HFFc6 (cell line): ENCODE measurements around the gene DGCR6. TPM values are rescaled to one million over a fixed set of nuclear protein-coding genes. Genes with fewer than 3 reads are reported as not detected.

Experiments used
- DNase-seq: peaks from one replicate; pipeline ENCODE4 v3.0.0-alpha.2; 2018
- H3K27ac Mint-ChIP-seq: 2 replicates; pipeline ENCODE4 v1.8.0; 2020; ENCODE audit warnings: mild to moderate bottlenecking, mixed read lengths
- H3K27me3 Mint-ChIP-seq: 2 replicates; pipeline ENCODE4 v1.8.0; 2021; ENCODE audit warnings: mild to moderate bottlenecking, moderate library complexity, mixed read lengths; ENCODE audit not compliant: insufficient read depth
- H3K36me3 Mint-ChIP-seq: 2 replicates; pipeline ENCODE4 v1.8.0; 2021; ENCODE audit warnings: low read depth, mixed read lengths
- H3K4me1 Mint-ChIP-seq: 2 replicates; pipeline ENCODE4 v1.8.0; 2020; ENCODE audit warnings: low read depth, mixed read lengths
- H3K4me3 Mint-ChIP-seq: 2 replicates; pipeline ENCODE4 v1.8.0; 2020; ENCODE audit warnings: mild to moderate bottlenecking, moderate library complexity, mixed read lengths
- H3K9me3 Mint-ChIP-seq: 2 replicates; pipeline ENCODE4 v1.8.0; 2020; ENCODE audit warnings: mild to moderate bottlenecking, mixed read lengths
- CTCF ChIP-seq: fragments of 200-600 bp; sonication (generic); IDR thresholded peaks from 2 replicates; pipeline ENCODE4 v1.5.0; 2021; ENCODE audit warnings: antibody characterized with exemption, mild to moderate bottlenecking
- total RNA-seq, 6 experiments: library from RNA; stranded (reverse); fragmentation: NEBNext Ultra II Directional; extraction: Animal tissue kit (Norgen Biotek cat#: 25700); gene quantifications; 2 replicates in 1 of 6; 3 replicates in 5 of 6; pipeline ENCODE4 v1.2.3, GENCODE V29; 2021

The DGCR6 gene
- total RNA-seq, 6 experiments from 2014 or later = 0.35 to 1.7 (median 0.75) TPM

DNA sequence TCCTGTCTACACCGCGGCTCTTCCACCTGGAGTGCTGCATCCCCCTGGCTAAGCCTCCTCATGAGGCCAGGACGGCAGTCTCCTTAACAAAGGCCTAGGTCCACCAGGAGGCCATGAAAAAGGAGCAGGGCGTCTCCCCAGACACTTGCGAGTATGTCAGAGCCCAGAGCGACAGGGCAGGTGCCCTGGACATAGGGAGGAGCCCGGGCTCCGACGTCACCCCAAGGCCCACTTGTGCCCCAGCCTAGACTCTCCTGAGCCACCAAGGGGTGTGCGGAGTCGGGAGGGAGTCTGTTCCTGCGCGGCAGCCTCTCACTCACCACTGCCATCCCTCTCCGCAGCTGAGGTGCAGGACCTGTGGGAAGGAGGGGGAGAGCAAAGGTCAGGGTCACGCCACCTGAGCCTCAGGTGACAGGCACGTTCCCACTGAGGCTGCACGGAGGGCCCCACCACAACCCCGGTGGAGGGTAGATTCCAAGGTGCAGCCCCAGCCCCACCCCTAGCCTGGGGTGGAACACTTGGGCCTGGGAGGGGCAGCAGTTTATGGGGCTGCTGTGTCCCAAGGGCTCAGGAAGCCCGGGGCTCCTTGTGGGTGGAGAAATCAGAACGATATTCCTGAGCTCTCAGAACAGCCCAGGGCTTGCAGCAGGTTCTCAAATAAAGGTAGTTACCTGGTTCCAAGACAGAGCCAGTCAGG, 19.4 kb downstream of the DGCR6 start:
- no peak overlapping the region for H3K27ac Mint-ChIP-seq
- H3K4me1 Mint-ChIP-seq = no peaks in the 10 kb centered on the region
- no peaks in the 10 kb centered on the region for H3K36me3 Mint-ChIP-seq
- no peaks in the 10 kb centered on the region for H3K27me3 Mint-ChIP-seq
- H3K4me3 Mint-ChIP-seq = no peak overlapping the region
- DNase-seq = no peak
- H3K9me3 Mint-ChIP-seq = no peaks in the 10 kb centered on the region
- TF ChIP-seq CTCF = no peak

GRCh38 chr22:18927020-18927419, 20.9 kb downstream of the DGCR6 start:
- no peak overlapping the region for H3K27ac Mint-ChIP-seq
- no peak overlapping the region for H3K4me3 Mint-ChIP-seq
- no peak for TF ChIP-seq CTCF
- H3K4me1 Mint-ChIP-seq = no peaks in the 10 kb centered on the region
- no peaks in the 10 kb centered on the region for H3K9me3 Mint-ChIP-seq
- H3K27me3 Mint-ChIP-seq = no peaks in the 10 kb centered on the region
- DNase-seq = no peak
- no peaks in the 10 kb centered on the region for H3K36me3 Mint-ChIP-seq

DNA sequence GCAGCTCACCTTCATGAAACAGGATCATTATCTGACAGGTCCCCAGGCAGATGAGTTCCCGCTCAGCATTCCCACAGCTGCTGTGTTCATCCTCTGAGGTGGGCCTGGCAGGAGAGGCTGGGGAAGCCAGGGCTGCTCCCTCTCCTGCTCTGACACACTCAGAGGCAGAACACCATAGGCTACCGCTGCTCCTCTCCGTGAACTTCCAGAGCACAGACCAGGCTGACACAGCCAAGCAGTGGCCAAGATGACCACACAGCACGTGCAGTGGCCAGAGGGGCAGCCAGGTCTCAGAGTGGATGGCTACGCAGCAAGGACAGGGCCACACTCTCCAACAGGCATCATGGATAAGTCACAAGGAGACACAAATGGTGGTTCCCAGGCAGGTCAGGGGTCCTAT, 21.5 kb downstream of the DGCR6 start:
- no peak for TF ChIP-seq CTCF
- Mint-ChIP-seq H3K27ac (no peak overlapping the region), H3K9me3 (no peaks in the 10 kb centered on the region), H3K27me3 (no peaks in the 10 kb centered on the region), H3K4me3 (no peak overlapping the region), H3K36me3 (no peaks in the 10 kb centered on the region), H3K4me1 (no peaks in the 10 kb centered on the region)
- no peak for DNase-seq

DNA sequence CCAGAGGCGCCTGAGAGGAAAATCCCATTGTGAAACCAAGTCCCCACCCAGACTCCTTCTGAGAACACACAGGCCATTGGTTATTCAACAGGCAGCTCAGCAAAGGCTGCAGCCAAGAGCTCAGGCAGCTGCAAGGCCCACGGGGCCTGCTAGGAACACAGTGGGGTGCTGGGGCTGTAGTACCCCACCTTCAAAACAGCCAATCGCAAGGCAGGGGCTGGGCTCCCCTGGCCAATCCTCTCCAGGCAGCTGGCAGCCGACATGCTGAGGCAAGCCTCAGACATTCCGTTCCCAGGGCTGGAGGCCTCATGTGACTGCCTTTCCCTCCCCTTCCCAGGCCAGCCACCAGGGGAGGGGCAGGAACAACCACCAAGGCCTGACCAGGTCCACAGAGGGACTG, 23.3 kb downstream of the DGCR6 start:
- no peak overlapping the region for H3K27ac Mint-ChIP-seq
- H3K36me3 Mint-ChIP-seq = no peaks in the 10 kb centered on the region
- no peaks in the 10 kb centered on the region for H3K27me3 Mint-ChIP-seq
- no peaks in the 10 kb centered on the region for H3K4me1 Mint-ChIP-seq
- DNase-seq = no peak
- H3K4me3 Mint-ChIP-seq = no peak overlapping the region
- TF ChIP-seq CTCF = no peak
- H3K9me3 Mint-ChIP-seq = no peaks in the 10 kb centered on the region

- Mint-ChIP-seq H3K27me3 (no peaks in the 10 kb centered on the region), H3K9me3 (no peaks in the 10 kb centered on the region)
- no peak for DNase-seq
These were observed 26.0 kb downstream of the DGCR6 start for GRCh38 chr22:18931905-18932652.

More at GRCh38 chr22:18931905-18932652, 26.0 kb downstream of the DGCR6 start:
- Mint-ChIP-seq H3K27ac (no peak overlapping the region), H3K4me3 (no peak overlapping the region), H3K4me1 (no peaks in the 10 kb centered on the region), H3K36me3 (no peaks in the 10 kb centered on the region)
- no peak for TF ChIP-seq CTCF
